Caco-2 (cell line): Measurements from ENCODE around the gene STARD10. TPM values are rescaled to one million over a fixed set of nuclear protein-coding genes. Genes with fewer than 3 reads are reported as not detected.

Experiments used
- BruUV-seq: library from RNA; stranded (reverse); fragments of 400-500 nt; replicated peaks from 2 replicates; lab custom pipeline; 2021; lab: Mats Ljungman, UMichigan
- CTCF ChIA-PET: fragments of 300-600 bp; sonication (Branson Sonifier 250); formaldehyde crosslinking; loops from one replicate; lab custom pipeline; 2022; ENCODE audit warnings: antibody characterized with exemption; lab: Charles Lee
- POLR2A ChIA-PET: fragments of 300-600 bp; sonication (Branson Sonifier 250); formaldehyde crosslinking; loops from one replicate; lab custom pipeline; 2022; ENCODE audit warnings: antibody characterized with exemption; lab: Charles Lee
- DNase-seq, 2 experiments: peaks; one replicate each; pipeline versions ENCODE4 v3.0.0 to v3.0.0-alpha.2; 2020 to 2022
- H3K27me3 ChIP-seq: replicated peaks from 2 replicates; pipeline ENCODE4 v1.6.0; 2011; ENCODE audit warnings: low read length; ENCODE audit not compliant: control insufficient read depth, insufficient read depth
- H3K36me3 ChIP-seq: 2 replicates; pipeline ENCODE4 v1.5.1; 2011; ENCODE audit warnings: low read length; ENCODE audit not compliant: control insufficient read depth, insufficient read depth
- H3K4me1 ChIP-seq: fragments of 250-450 bp; sonication (Bioruptor Pico); 2 replicates; pipeline ENCODE4 v1.5.1; 2020; ENCODE audit warnings: mild to moderate bottlenecking
- H3K4me3 ChIP-seq: 2 replicates; pipeline ENCODE4 v1.5.1; 2011; ENCODE audit warnings: low read depth, mild to moderate bottlenecking, control low read depth, low read length
- H3K9me3 ChIP-seq: fragments of 250-450 bp; sonication (Bioruptor Pico); 2 replicates; pipeline ENCODE4 v1.5.1; 2020; ENCODE audit warnings: mild to moderate bottlenecking, moderate library complexity
- H3K27ac Mint-ChIP-seq: one replicate; pipeline ENCODE4 v1.8.0; 2022; ENCODE audit warnings: mixed read lengths; ENCODE audit not compliant: unreplicated experiment
- H3K27me3 Mint-ChIP-seq: one replicate; pipeline ENCODE4 v1.8.0; 2022; ENCODE audit warnings: mixed read lengths; ENCODE audit not compliant: insufficient read depth, unreplicated experiment
- H3K36me3 Mint-ChIP-seq: one replicate; pipeline ENCODE4 v1.8.0; 2022; ENCODE audit warnings: mild to moderate bottlenecking, mixed read lengths; ENCODE audit not compliant: insufficient read depth, unreplicated experiment
- H3K4me1 Mint-ChIP-seq: one replicate; pipeline ENCODE4 v1.8.0; 2022; ENCODE audit warnings: low read depth, mixed read lengths; ENCODE audit not compliant: unreplicated experiment
- H3K4me3 Mint-ChIP-seq: one replicate; pipeline ENCODE4 v1.8.0; 2022; ENCODE audit warnings: mild to moderate bottlenecking, moderate library complexity, mixed read lengths; ENCODE audit not compliant: unreplicated experiment
- H3K9me3 Mint-ChIP-seq: one replicate; pipeline ENCODE4 v1.8.0; 2022; ENCODE audit warnings: mixed read lengths; ENCODE audit not compliant: unreplicated experiment
- CTCF ChIP-seq, 2 experiments: fragments of 200-600 bp in 1 of 2; IDR thresholded peaks; 1 replicate in 1 of 2; 2 replicates in 1 of 2; pipeline versions ENCODE4 v1.5.1 to v1.8.0; 2011 to 2022; ENCODE audit warnings: antibody characterized with exemption in 1 of 2, control low read depth in 1 of 2, inconsistent platforms in 1 of 2, low read depth in 1 of 2, low read length in 1 of 2, mild to moderate bottlenecking in 1 of 2, moderate library complexity in 1 of 2; ENCODE audit not compliant: insufficient read depth in 1 of 2, severe bottlenecking in 1 of 2, unreplicated experiment in 1 of 2
- intact Hi-C: fragments of 100-400 bp; cut with micrococcal nuclease; formaldehyde crosslinking; loops from one replicate; pipeline ENCODE4 v1.10.0; 2022; ENCODE audit not compliant: unreplicated experiment
- total RNA-seq: library from RNA; stranded (reverse); gene quantifications from 2 replicates; pipeline ENCODE4 v1.2.3, GENCODE V29; 2022

The STARD10 gene
- total RNA-seq, 1 experiment from 2014 or later, result 492 TPM

GRCh38 chr11:72777755-72778278 lies 16.0 kb downstream of the STARD10 start:
- Histone ChIP-seq H3K9me3 (no peaks in the 10 kb centered on the region), H3K4me1 (peaks cover 57% of the 10 kb centered on the region), H3K4me3 (no peak overlapping the region), H3K27me3 (no peaks in the 10 kb centered on the region), H3K36me3 (peaks cover 39% of the 10 kb centered on the region)
- ChIA-PET POLR2A (interaction anchor here (1.0 to 4.2 kb wide), 3 partner anchors 8 to 53 kb away, joined by 4 to 33 read pairs (median 4); partner anchors contain the start of gene STARD10), CTCF (interaction anchor here (1.2 to 7.9 kb wide), 5 partner anchors 9 to 52 kb away, joined by 3 to 74 read pairs (median 6); partner anchors contain the start of gene STARD10)
- Mint-ChIP-seq H3K27ac (peak overlapping the region; percentile 37), H3K9me3 (no peaks in the 10 kb centered on the region), H3K4me3 (peak overlapping the region; percentile 55), H3K4me1 (peaks cover 61% of the 10 kb centered on the region), H3K36me3 (peaks cover 54% of the 10 kb centered on the region), H3K27me3 (no peaks in the 10 kb centered on the region)
- intact Hi-C loops, result loop anchor here (1.0 to 5.0 kb wide), 2 partner anchors 8 to 34 kb away; partner anchors contain the start of gene ATG16L2
- no peak for TF ChIP-seq CTCF (IDR thresholded peaks at IDR 0.05; ENCODE audit: insufficient read depth in 1 of 2, low read depth in 1 of 2, low read length in 1 of 2, severe bottlenecking in 1 of 2, unreplicated experiment in 1 of 2)
- peak; percentile 73 to 89 for DNase-seq
- no TSS peak for BruUV-seq

- Histone ChIP-seq H3K27me3 (no peaks in the 10 kb centered on the region), H3K36me3 (peaks cover 42% of the 10 kb centered on the region), H3K4me3 (no peak overlapping the region), H3K4me1 (peaks cover 50% of the 10 kb centered on the region), H3K9me3 (no peaks in the 10 kb centered on the region)
- Mint-ChIP-seq H3K4me3 (peak overlapping the region; percentile 55), H3K4me1 (peaks cover 60% of the 10 kb centered on the region), H3K9me3 (no peaks in the 10 kb centered on the region), H3K36me3 (peaks cover 49% of the 10 kb centered on the region), H3K27me3 (no peaks in the 10 kb centered on the region), H3K27ac (peak overlapping the region; percentile 37)
- no TSS peak for BruUV-seq
- TF ChIP-seq CTCF (IDR thresholded peaks at IDR 0.05; ENCODE audit: insufficient read depth in 1 of 2, low read depth in 1 of 2, low read length in 1 of 2, severe bottlenecking in 1 of 2, unreplicated experiment in 1 of 2), result no peak
- CTCF ChIA-PET, result interaction anchor here (1.2 to 7.9 kb wide), 4 partner anchors 9 to 52 kb away, joined by 3 to 74 read pairs (median 10); partner anchors contain the start of gene STARD10
- DNase-seq, result peak; percentile 76 to 93
- POLR2A ChIA-PET, result interaction anchor here (1.0 to 4.2 kb wide), 4 partner anchors 9 to 52 kb away, joined by 4 to 33 read pairs (median 4); partner anchors contain the start of gene STARD10
- intact Hi-C loops, result loop anchor here (5.0 kb wide), 1 partner anchor 35 kb away; the partner anchor contains the start of gene ATG16L2
Observed at GRCh38 chr11:72776844-72777754, 16.7 kb downstream of the STARD10 start.
